Caco-2 (cell line): ENCODE measurements around the gene VSTM5. TPM values are rescaled to one million over a fixed set of nuclear protein-coding genes. Genes with fewer than 3 reads are reported as not detected.
"Not testable (repeated sequence)": the region's sequence is repeated elsewhere in the genome, so short reads cannot be mapped to it uniquely, and the experiment has no call there.

Source experiments
- BruUV-seq: library from RNA; stranded (reverse); fragments of 400-500 nt; replicated peaks from 2 replicates; lab custom pipeline; 2021; lab: Mats Ljungman, UMichigan
- CTCF ChIA-PET: fragments of 300-600 bp; sonication (Branson Sonifier 250); formaldehyde crosslinking; loops from one replicate; lab custom pipeline; 2022; ENCODE audit warnings: antibody characterized with exemption; lab: Charles Lee
- POLR2A ChIA-PET: fragments of 300-600 bp; sonication (Branson Sonifier 250); formaldehyde crosslinking; loops from one replicate; lab custom pipeline; 2022; ENCODE audit warnings: antibody characterized with exemption; lab: Charles Lee
- DNase-seq, 2 experiments: peaks; one replicate each; pipeline versions ENCODE4 v3.0.0 to v3.0.0-alpha.2; 2020 to 2022
- H3K27me3 ChIP-seq: replicated peaks from 2 replicates; pipeline ENCODE4 v1.6.0; 2011; ENCODE audit warnings: low read length; ENCODE audit not compliant: control insufficient read depth, insufficient read depth
- H3K36me3 ChIP-seq: 2 replicates; pipeline ENCODE4 v1.5.1; 2011; ENCODE audit warnings: low read length; ENCODE audit not compliant: control insufficient read depth, insufficient read depth
- H3K4me1 ChIP-seq: fragments of 250-450 bp; sonication (Bioruptor Pico); 2 replicates; pipeline ENCODE4 v1.5.1; 2020; ENCODE audit warnings: mild to moderate bottlenecking
- H3K4me3 ChIP-seq: 2 replicates; pipeline ENCODE4 v1.5.1; 2011; ENCODE audit warnings: low read depth, mild to moderate bottlenecking, control low read depth, low read length
- H3K9me3 ChIP-seq: fragments of 250-450 bp; sonication (Bioruptor Pico); 2 replicates; pipeline ENCODE4 v1.5.1; 2020; ENCODE audit warnings: mild to moderate bottlenecking, moderate library complexity
- H3K27ac Mint-ChIP-seq: one replicate; pipeline ENCODE4 v1.8.0; 2022; ENCODE audit warnings: mixed read lengths; ENCODE audit not compliant: unreplicated experiment
- H3K27me3 Mint-ChIP-seq: one replicate; pipeline ENCODE4 v1.8.0; 2022; ENCODE audit warnings: mixed read lengths; ENCODE audit not compliant: insufficient read depth, unreplicated experiment
- H3K36me3 Mint-ChIP-seq: one replicate; pipeline ENCODE4 v1.8.0; 2022; ENCODE audit warnings: mild to moderate bottlenecking, mixed read lengths; ENCODE audit not compliant: insufficient read depth, unreplicated experiment
- H3K4me1 Mint-ChIP-seq: one replicate; pipeline ENCODE4 v1.8.0; 2022; ENCODE audit warnings: low read depth, mixed read lengths; ENCODE audit not compliant: unreplicated experiment
- H3K4me3 Mint-ChIP-seq: one replicate; pipeline ENCODE4 v1.8.0; 2022; ENCODE audit warnings: mild to moderate bottlenecking, moderate library complexity, mixed read lengths; ENCODE audit not compliant: unreplicated experiment
- H3K9me3 Mint-ChIP-seq: one replicate; pipeline ENCODE4 v1.8.0; 2022; ENCODE audit warnings: mixed read lengths; ENCODE audit not compliant: unreplicated experiment
- CTCF ChIP-seq, 2 experiments: fragments of 200-600 bp in 1 of 2; IDR thresholded peaks; 1 replicate in 1 of 2; 2 replicates in 1 of 2; pipeline versions ENCODE4 v1.5.1 to v1.8.0; 2011 to 2022; ENCODE audit warnings: antibody characterized with exemption in 1 of 2, control low read depth in 1 of 2, inconsistent platforms in 1 of 2, low read depth in 1 of 2, low read length in 1 of 2, mild to moderate bottlenecking in 1 of 2, moderate library complexity in 1 of 2; ENCODE audit not compliant: insufficient read depth in 1 of 2, severe bottlenecking in 1 of 2, unreplicated experiment in 1 of 2
- intact Hi-C: fragments of 100-400 bp; cut with micrococcal nuclease; formaldehyde crosslinking; loops from one replicate; pipeline ENCODE4 v1.10.0; 2022; ENCODE audit not compliant: unreplicated experiment
- total RNA-seq: library from RNA; stranded (reverse); gene quantifications from 2 replicates; pipeline ENCODE4 v1.2.3, GENCODE V29; 2022

VSTM5 gene
- total RNA-seq, 1 experiment from 2014 or later: 1.5 TPM

GRCh38 chr11:93869830-93870229 lies 19.4 kb upstream of the VSTM5 start:
- no TSS peak for BruUV-seq
- H3K9me3 Mint-ChIP-seq: no peaks in the 10 kb centered on the region
- H3K36me3 ChIP-seq: no peaks in the 10 kb centered on the region
- no peak overlapping the region for H3K4me3 Mint-ChIP-seq
- POLR2A ChIA-PET: no interaction called here
- H3K27me3 Mint-ChIP-seq: no peaks in the 10 kb centered on the region
- peaks cover 6% of the 10 kb centered on the region for H3K4me1 Mint-ChIP-seq
- DNase-seq: no peak
- TF ChIP-seq CTCF (IDR thresholded peaks at IDR 0.05; ENCODE audit: insufficient read depth in 1 of 2, low read depth in 1 of 2, low read length in 1 of 2, severe bottlenecking in 1 of 2, unreplicated experiment in 1 of 2): no peak
- no peak overlapping the region for H3K27ac Mint-ChIP-seq
- no peak overlapping the region for H3K4me3 ChIP-seq
- H3K4me1 ChIP-seq: peaks cover 15% of the 10 kb centered on the region
- CTCF ChIA-PET: interaction anchor here (0.8 kb wide), 1 partner anchor 9 kb away, joined by 3 read pairs; no protein-coding TSS in a partner anchor
- H3K27me3 ChIP-seq: no peaks in the 10 kb centered on the region
- intact Hi-C loops: no loop called here
- no peaks in the 10 kb centered on the region for H3K36me3 Mint-ChIP-seq
- H3K9me3 ChIP-seq: no peaks in the 10 kb centered on the region; the same call in 1 of the 2 replicates

GRCh38 chr11:93868404-93868803 lies 18.0 kb upstream of the VSTM5 start:
- H3K4me1 Mint-ChIP-seq, DNase-seq, H3K4me3 ChIP-seq, H3K27me3 Mint-ChIP-seq, H3K9me3 ChIP-seq, H3K27me3 ChIP-seq, CTCF ChIA-PET, H3K9me3 Mint-ChIP-seq, H3K36me3 ChIP-seq, POLR2A ChIA-PET, intact Hi-C loops, H3K27ac Mint-ChIP-seq, H3K4me3 Mint-ChIP-seq, H3K36me3 Mint-ChIP-seq, BruUV-seq: not testable (repeated sequence)
- peak; percentile 16 to 45 for TF ChIP-seq CTCF (IDR thresholded peaks at IDR 0.05; ENCODE audit: insufficient read depth in 1 of 2, low read depth in 1 of 2, low read length in 1 of 2, severe bottlenecking in 1 of 2, unreplicated experiment in 1 of 2)
- H3K4me1 ChIP-seq: peaks cover 10% of the 10 kb centered on the region

DNA sequence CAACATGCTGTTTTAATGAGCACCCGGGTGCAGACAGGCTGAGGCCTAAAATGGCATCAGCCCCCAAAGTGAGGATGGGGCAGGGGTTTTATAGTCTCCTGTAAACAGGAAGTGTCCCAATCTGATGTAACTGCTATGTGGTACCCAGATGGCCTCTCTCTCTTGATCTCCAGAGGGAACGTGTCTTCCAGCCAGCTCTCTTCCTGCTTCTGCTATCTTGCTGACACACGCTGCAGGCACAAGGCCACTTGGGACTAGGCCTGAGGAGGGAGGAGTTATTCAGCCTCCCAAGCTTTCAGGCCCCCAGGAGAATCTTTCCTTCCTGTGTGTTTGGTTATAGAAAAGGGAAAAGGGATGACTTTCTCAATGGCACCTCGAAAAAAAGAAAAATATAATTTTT lies 11.4 kb upstream of the VSTM5 start:
- POLR2A ChIA-PET: no interaction called here
- no peaks in the 10 kb centered on the region for H3K9me3 ChIP-seq
- BruUV-seq: no TSS peak
- no peaks in the 10 kb centered on the region for H3K36me3 Mint-ChIP-seq
- H3K27me3 ChIP-seq: no peaks in the 10 kb centered on the region
- intact Hi-C loops: no loop called here
- H3K4me3 Mint-ChIP-seq: no peak overlapping the region
- H3K4me3 ChIP-seq: no peak overlapping the region
- H3K4me1 ChIP-seq: no peaks in the 10 kb centered on the region
- DNase-seq: no peak
- H3K9me3 Mint-ChIP-seq: no peaks in the 10 kb centered on the region
- H3K4me1 Mint-ChIP-seq: no peaks in the 10 kb centered on the region
- H3K27me3 Mint-ChIP-seq: no peaks in the 10 kb centered on the region
- TF ChIP-seq CTCF (IDR thresholded peaks at IDR 0.05; ENCODE audit: insufficient read depth in 1 of 2, low read depth in 1 of 2, low read length in 1 of 2, severe bottlenecking in 1 of 2, unreplicated experiment in 1 of 2): no peak
- H3K36me3 ChIP-seq: no peaks in the 10 kb centered on the region
- CTCF ChIA-PET: no interaction called here
- H3K27ac Mint-ChIP-seq: no peak overlapping the region
